ENCODE results near the gene UTP25.

DNA sequence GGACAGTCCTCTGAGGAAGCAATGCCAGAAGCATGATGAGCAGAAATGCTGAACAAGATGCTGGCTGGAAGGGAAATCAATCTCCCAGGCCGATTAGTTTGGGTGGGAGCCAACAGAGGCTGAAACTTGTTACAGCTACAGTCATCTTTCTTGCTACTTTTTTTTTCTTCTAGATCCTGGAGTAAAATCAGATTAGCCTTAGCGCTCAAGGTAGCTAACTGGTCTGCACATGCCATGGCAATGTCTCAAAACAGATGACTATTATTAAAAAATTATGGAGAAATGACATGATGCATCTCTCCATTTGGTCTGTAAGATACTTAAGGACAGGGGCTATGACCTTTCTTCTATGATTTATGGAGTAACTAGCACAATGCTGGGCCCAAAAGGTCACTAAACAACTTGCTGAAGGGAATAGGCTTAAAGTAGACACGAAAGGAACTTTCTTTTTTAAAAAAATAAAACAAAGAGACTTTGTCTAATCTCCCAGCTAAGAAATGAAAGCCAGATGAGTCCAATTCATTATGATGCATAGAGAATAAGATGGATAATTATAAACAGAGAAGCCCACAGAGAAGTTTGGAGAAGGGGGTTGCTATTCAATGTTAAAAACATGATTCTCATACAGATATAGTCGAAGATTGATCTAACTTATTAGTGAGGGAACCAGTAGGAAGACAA lies 42.5 kb downstream of the UTP25 start:
- TF ChIP-seq, protein P1, sequence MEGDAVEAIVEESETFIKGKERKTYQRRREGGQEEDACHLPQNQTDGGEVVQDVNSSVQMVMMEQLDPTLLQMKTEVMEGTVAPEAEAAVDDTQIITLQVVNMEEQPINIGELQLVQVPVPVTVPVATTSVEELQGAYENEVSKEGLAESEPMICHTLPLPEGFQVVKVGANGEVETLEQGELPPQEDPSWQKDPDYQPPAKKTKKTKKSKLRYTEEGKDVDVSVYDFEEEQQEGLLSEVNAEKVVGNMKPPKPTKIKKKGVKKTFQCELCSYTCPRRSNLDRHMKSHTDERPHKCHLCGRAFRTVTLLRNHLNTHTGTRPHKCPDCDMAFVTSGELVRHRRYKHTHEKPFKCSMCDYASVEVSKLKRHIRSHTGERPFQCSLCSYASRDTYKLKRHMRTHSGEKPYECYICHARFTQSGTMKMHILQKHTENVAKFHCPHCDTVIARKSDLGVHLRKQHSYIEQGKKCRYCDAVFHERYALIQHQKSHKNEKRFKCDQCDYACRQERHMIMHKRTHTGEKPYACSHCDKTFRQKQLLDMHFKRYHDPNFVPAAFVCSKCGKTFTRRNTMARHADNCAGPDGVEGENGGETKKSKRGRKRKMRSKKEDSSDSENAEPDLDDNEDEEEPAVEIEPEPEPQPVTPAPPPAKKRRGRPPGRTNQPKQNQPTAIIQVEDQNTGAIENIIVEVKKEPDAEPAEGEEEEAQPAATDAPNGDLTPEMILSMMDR (conservative IDR thresholded peaks at IDR 0.05; ENCODE audit: low read depth in 2 of 2): no peak
- TF ChIP-seq POLR2AphosphoS5 (IDR thresholded peaks at IDR 0.05; ENCODE audit: low read depth) (no peak), EZH2phosphoT487 (IDR thresholded peaks at IDR 0.05; ENCODE audit: unreplicated experiment) (no peak), EZH2 (IDR thresholded peaks at IDR 0.05; ENCODE audit: low read depth, unreplicated experiment) (no peak), CREB1 (CRISPR knock-in tag; IDR thresholded peaks at IDR 0.05; ENCODE audit: low read depth) (no peak)
- TF ChIP-seq, protein P2, sequence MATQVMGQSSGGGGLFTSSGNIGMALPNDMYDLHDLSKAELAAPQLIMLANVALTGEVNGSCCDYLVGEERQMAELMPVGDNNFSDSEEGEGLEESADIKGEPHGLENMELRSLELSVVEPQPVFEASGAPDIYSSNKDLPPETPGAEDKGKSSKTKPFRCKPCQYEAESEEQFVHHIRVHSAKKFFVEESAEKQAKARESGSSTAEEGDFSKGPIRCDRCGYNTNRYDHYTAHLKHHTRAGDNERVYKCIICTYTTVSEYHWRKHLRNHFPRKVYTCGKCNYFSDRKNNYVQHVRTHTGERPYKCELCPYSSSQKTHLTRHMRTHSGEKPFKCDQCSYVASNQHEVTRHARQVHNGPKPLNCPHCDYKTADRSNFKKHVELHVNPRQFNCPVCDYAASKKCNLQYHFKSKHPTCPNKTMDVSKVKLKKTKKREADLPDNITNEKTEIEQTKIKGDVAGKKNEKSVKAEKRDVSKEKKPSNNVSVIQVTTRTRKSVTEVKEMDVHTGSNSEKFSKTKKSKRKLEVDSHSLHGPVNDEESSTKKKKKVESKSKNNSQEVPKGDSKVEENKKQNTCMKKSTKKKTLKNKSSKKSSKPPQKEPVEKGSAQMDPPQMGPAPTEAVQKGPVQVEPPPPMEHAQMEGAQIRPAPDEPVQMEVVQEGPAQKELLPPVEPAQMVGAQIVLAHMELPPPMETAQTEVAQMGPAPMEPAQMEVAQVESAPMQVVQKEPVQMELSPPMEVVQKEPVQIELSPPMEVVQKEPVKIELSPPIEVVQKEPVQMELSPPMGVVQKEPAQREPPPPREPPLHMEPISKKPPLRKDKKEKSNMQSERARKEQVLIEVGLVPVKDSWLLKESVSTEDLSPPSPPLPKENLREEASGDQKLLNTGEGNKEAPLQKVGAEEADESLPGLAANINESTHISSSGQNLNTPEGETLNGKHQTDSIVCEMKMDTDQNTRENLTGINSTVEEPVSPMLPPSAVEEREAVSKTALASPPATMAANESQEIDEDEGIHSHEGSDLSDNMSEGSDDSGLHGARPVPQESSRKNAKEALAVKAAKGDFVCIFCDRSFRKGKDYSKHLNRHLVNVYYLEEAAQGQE (IDR thresholded peaks at IDR 0.05; ENCODE audit: unreplicated experiment): no peak
